ENCODE results near the gene NACAD. TPM values are rescaled to one million over a fixed set of nuclear protein-coding genes. Genes with fewer than 3 reads are reported as not detected.
A peak's percentile ranks its signal among the peaks of the same experiment; 100 is the strongest.

NACAD gene
- total RNA-seq, 4 donors from 2014 or later = 0.89 to 2.0 (median 1.7) TPM

DNA sequence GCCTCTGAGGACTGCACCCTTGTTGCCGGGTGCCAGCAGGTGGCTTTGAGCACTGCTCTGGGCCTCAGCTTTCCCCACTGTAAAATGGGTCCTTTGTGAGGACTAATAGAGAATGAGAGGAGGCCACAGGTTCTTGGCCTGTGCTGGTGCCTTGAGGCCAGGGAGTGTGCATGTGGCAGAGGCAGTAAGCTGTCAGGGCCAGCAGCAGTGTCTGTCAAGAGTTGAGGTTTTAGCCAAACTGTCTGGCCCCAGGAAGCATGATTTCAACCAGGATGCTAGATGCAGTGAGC, 13.5 kb downstream of the NACAD start:
- WGBS, 2 donors = 100% methylated on average over 1 of the region's 1 CpG
- intact Hi-C loops (cut with DNase I; ENCODE audit: low total_unique reads) = no loop called here
- DNase-seq (ENCODE audit: low spot score in 2 of 2) = no peak
- TF ChIP-seq POLR2A (IDR thresholded peaks at IDR 0.05) = no peak
- TF ChIP-seq, protein P1, sequence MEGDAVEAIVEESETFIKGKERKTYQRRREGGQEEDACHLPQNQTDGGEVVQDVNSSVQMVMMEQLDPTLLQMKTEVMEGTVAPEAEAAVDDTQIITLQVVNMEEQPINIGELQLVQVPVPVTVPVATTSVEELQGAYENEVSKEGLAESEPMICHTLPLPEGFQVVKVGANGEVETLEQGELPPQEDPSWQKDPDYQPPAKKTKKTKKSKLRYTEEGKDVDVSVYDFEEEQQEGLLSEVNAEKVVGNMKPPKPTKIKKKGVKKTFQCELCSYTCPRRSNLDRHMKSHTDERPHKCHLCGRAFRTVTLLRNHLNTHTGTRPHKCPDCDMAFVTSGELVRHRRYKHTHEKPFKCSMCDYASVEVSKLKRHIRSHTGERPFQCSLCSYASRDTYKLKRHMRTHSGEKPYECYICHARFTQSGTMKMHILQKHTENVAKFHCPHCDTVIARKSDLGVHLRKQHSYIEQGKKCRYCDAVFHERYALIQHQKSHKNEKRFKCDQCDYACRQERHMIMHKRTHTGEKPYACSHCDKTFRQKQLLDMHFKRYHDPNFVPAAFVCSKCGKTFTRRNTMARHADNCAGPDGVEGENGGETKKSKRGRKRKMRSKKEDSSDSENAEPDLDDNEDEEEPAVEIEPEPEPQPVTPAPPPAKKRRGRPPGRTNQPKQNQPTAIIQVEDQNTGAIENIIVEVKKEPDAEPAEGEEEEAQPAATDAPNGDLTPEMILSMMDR (IDR thresholded peaks at IDR 0.05) = no peak
- no peak overlapping the region for H3K4me3 ChIP-seq (ENCODE audit: low read depth, poor library complexity, severe bottlenecking)

- WGBS, 2 donors = 88 to 89% methylated on average over 16 of the region's 16 CpGs
- no peak overlapping the region for H3K4me3 ChIP-seq (ENCODE audit: low read depth, poor library complexity, severe bottlenecking)
- intact Hi-C loops (cut with DNase I; ENCODE audit: low total_unique reads) = no loop called here
- DNase-seq (ENCODE audit: low spot score in 2 of 2) = peak in 1 of 2 donors; percentile 42
- TF ChIP-seq, protein P1 (IDR thresholded peaks at IDR 0.05) = no peak
- TF ChIP-seq POLR2A (IDR thresholded peaks at IDR 0.05) = no peak
Measured at GRCh38 chr7:45074528-45075354, 14.0 kb downstream of the NACAD start.

GRCh38 chr7:45073786-45074527, 14.8 kb downstream of the NACAD start:
- TF ChIP-seq, protein P1 (IDR thresholded peaks at IDR 0.05) = no peak
- no peak for DNase-seq (ENCODE audit: low spot score in 2 of 2)
- WGBS, 2 donors = 74 to 84% methylated on average over 12 to 15 of the region's 15 CpGs
- H3K4me3 ChIP-seq (ENCODE audit: low read depth, poor library complexity, severe bottlenecking) = no peak overlapping the region
- intact Hi-C loops (cut with DNase I; ENCODE audit: low total_unique reads) = no loop called here

GRCh38 chr7:45073031-45073785, 15.6 kb downstream of the NACAD start:
- DNase-seq (ENCODE audit: low spot score in 2 of 2) = no peak
- no peak for TF ChIP-seq POLR2A (IDR thresholded peaks at IDR 0.05)
- TF ChIP-seq, protein P1 (IDR thresholded peaks at IDR 0.05) = no peak
- H3K4me3 ChIP-seq (ENCODE audit: low read depth, poor library complexity, severe bottlenecking) = no peak overlapping the region
- whole genome bisulfite sequencing, 2 donors = 81 to 83% methylated on average over 17 of the region's 17 CpGs
- intact Hi-C loops (cut with DNase I; ENCODE audit: low total_unique reads) = no loop called here

GRCh38 chr7:45072131-45073030, 16.4 kb downstream of the NACAD start:
- intact Hi-C loops (cut with DNase I; ENCODE audit: low total_unique reads) = no loop called here
- TF ChIP-seq POLR2A (IDR thresholded peaks at IDR 0.05) = no peak
- TF ChIP-seq, protein P1 (IDR thresholded peaks at IDR 0.05) = no peak
- H3K4me3 ChIP-seq (ENCODE audit: low read depth, poor library complexity, severe bottlenecking) = no peak overlapping the region
- WGBS, 2 donors = 82 to 83% methylated on average over 13 of the region's 13 CpGs
- no peak for DNase-seq (ENCODE audit: low spot score in 2 of 2)
